COLO668 (cell line): ENCODE results near the gene MS4A8.
A peak's percentile ranks its signal among the peaks of the same experiment; 100 is the strongest.
"Not testable (repeated sequence)": the region's sequence is repeated elsewhere in the genome, so short reads cannot be mapped to it uniquely, and the experiment has no call there.

Experiments used
- DNase-seq: peaks from one replicate; lab custom pipeline; 2025; ENCODE audit not compliant: unreplicated experiment; lab: John Stamatoyannopoulos, UW

Gene MS4A8

GRCh38 chr11:60699284-60699691 is at the start of gene MS4A8:
MS4A8 (plus strand) TSS chr11:60699612; CDS start chr11:60700861, 1,249 bp downstream.
- peak; percentile 79 for DNase-seq

GRCh38 chr11:60657888-60658287 is 41.5 kb upstream of the MS4A8 start:
- DNase-seq = peak; percentile 72

GRCh38 chr11:60658409-60658808 is 41.0 kb upstream of the MS4A8 start:
- DNase-seq = peak; percentile 49

- DNase-seq = no peak
Measured at GRCh38 chr11:60672255-60672654, 27.2 kb upstream of the MS4A8 start.

GRCh38 chr11:60678231-60678630 is 21.2 kb upstream of the MS4A8 start:
- DNase-seq = not testable (repeated sequence)

- no peak for DNase-seq
Measured at GRCh38 chr11:60679879-60680278, 19.5 kb upstream of the MS4A8 start.

GRCh38 chr11:60680455-60681119 is 18.8 kb upstream of the MS4A8 start:
- no peak for DNase-seq

GRCh38 chr11:60684541-60684848 is 14.9 kb upstream of the MS4A8 start:
- not testable (repeated sequence) for DNase-seq

- DNase-seq = no peak
Measured at GRCh38 chr11:60691661-60692060, 7.8 kb upstream of the MS4A8 start.

GRCh38 chr11:60699936-60700335 is 524 bp downstream of the MS4A8 start:
- peak; percentile 15 for DNase-seq

GRCh38 chr11:60700689-60701468 is 1.5 kb downstream of the MS4A8 start:
- DNase-seq = peak; percentile 75

- no peak for DNase-seq
Measured at GRCh38 chr11:60701469-60701818, 2.0 kb downstream of the MS4A8 start.

- DNase-seq = no peak
Measured at GRCh38 chr11:60703374-60703773, 4.0 kb downstream of the MS4A8 start.

GRCh38 chr11:60705895-60706294 is 6.5 kb downstream of the MS4A8 start:
- no peak for DNase-seq

- DNase-seq = no peak
Measured at GRCh38 chr11:60706931-60707330, 7.5 kb downstream of the MS4A8 start.

GRCh38 chr11:60710482-60710881 is 11.1 kb downstream of the MS4A8 start:
- DNase-seq = no peak

GRCh38 chr11:60711276-60711675 is 11.9 kb downstream of the MS4A8 start:
- no peak for DNase-seq

- not testable (repeated sequence) for DNase-seq
Measured at GRCh38 chr11:60713423-60713822, 14.0 kb downstream of the MS4A8 start.

- DNase-seq = no peak
Measured at GRCh38 chr11:60717956-60718355, 18.5 kb downstream of the MS4A8 start.

GRCh38 chr11:60718524-60719316 is 19.3 kb downstream of the MS4A8 start:
- no peak for DNase-seq

- DNase-seq = no peak
Measured at GRCh38 chr11:60719391-60719790, 20.0 kb downstream of the MS4A8 start.

GRCh38 chr11:60720460-60720859 is 21.0 kb downstream of the MS4A8 start:
- DNase-seq = no peak
